ENCODE results near the gene SYT17.
A peak's percentile ranks its signal among the peaks of the same experiment; 100 is the strongest.

SYT17 gene

DNA sequence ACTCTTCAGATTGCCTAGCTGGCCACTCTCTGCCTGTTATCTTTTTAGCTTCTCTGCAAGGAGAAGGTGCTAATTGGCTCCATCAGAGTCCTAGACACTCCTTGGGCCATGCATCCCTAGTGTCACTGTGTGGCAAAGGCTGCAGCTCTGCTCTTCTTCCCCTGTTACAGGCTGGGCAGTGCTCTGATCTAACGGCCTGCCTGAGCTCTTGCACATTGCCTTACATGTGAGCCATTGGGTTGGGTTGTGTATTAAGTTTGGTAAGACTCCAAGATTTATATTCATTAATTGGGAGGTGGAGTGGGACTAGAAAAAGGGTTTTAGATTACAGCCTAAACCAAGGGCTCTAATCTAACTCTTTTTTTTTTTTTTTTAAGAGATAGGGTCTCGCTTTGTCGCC lies 23.0 kb upstream of the SYT17 start:
- peaks cover 2% of the 10 kb centered on the region for H3K27me3 ChIP-seq (ENCODE audit: insufficient read depth, low read length)
- H3K4me3 ChIP-seq (ENCODE audit: low read length): no peak overlapping the region
- no peaks in the 10 kb centered on the region for H3K36me3 ChIP-seq (ENCODE audit: insufficient read depth, low read length)
- H3K4me1 ChIP-seq (ENCODE audit: insufficient read depth, low read length): peaks cover 8% of the 10 kb centered on the region
- H3K9me3 ChIP-seq (ENCODE audit: low read length): peaks cover 3% of the 10 kb centered on the region
- H2AFZ ChIP-seq (ENCODE audit: low read depth, low read length): no peak overlapping the region

DNA sequence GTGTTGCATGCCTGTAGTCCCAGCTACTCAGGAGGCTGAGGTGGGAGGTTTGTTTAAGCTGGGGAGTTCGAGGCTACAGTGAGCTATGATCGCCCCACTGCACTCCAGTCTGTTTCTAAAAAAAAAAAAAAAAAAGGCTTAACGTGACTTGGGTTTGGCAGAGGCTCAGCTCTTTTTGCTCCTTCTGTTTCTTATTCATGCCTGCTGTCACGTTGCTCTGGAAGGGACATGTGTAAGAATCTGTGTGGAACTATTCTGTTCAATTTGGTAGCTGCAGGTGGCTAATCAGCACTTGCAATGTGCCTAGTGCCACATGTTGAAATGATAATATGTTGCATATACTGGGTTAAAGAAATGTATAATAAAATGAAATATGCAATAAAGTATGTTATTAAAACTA lies 20.9 kb upstream of the SYT17 start:
- H3K27me3 ChIP-seq (ENCODE audit: insufficient read depth, low read length): peaks cover 2% of the 10 kb centered on the region
- no peak overlapping the region for H3K4me3 ChIP-seq (ENCODE audit: low read length)
- peaks cover 8% of the 10 kb centered on the region for H3K4me1 ChIP-seq (ENCODE audit: insufficient read depth, low read length)
- no peak overlapping the region for H2AFZ ChIP-seq (ENCODE audit: low read depth, low read length)
- H3K9me3 ChIP-seq (ENCODE audit: low read length): peaks cover 3% of the 10 kb centered on the region
- no peaks in the 10 kb centered on the region for H3K36me3 ChIP-seq (ENCODE audit: insufficient read depth, low read length)

DNA sequence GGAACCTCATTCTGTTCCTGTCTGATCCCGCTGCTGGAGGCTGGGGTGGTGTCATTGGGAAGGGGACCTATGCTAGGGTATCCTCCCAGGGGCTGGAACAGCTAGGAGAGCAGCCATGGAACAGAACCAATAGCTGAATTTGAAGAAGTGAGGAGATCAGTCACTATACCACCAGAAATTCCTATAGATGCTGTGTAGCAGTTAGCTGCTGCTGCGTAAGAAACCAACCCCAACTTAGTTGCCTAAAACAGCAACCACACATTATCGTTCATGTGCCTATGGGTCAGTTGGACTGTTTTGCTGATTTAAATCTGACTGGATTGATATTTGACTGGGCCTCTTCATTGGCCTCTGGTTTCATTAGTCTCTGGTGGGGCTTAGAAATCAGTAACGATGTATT lies 20.4 kb upstream of the SYT17 start:
- H3K9me3 ChIP-seq (ENCODE audit: low read length): peaks cover 3% of the 10 kb centered on the region
- peaks cover 2% of the 10 kb centered on the region for H3K27me3 ChIP-seq (ENCODE audit: insufficient read depth, low read length)
- no peaks in the 10 kb centered on the region for H3K36me3 ChIP-seq (ENCODE audit: insufficient read depth, low read length)
- H3K4me3 ChIP-seq (ENCODE audit: low read length): no peak overlapping the region
- peaks cover 8% of the 10 kb centered on the region for H3K4me1 ChIP-seq (ENCODE audit: insufficient read depth, low read length)
- no peak overlapping the region for H2AFZ ChIP-seq (ENCODE audit: low read depth, low read length)

DNA sequence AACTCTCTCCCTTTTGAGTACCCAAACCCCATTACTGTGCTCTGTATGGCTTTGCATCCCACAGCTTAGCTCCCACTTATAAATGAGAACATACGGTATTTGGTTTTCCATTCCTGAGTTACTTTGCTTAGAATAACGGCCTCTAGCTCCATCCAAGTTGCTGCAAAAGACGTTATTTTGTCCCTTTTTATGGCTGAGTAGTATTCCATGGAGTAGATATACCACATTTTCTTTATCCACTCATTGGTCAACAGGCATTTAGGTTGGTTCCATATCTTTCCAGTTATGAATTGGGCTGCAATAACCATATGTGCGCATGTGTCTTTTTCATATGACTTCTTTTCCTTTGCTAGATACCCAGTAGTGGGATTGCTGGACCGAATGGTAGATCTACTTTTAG lies 19.9 kb upstream of the SYT17 start:
- H3K36me3 ChIP-seq (ENCODE audit: insufficient read depth, low read length): no peaks in the 10 kb centered on the region
- H2AFZ ChIP-seq (ENCODE audit: low read depth, low read length): no peak overlapping the region
- no peak overlapping the region for H3K4me3 ChIP-seq (ENCODE audit: low read length)
- H3K4me1 ChIP-seq (ENCODE audit: insufficient read depth, low read length): peaks cover 4% of the 10 kb centered on the region
- H3K27me3 ChIP-seq (ENCODE audit: insufficient read depth, low read length): peaks cover 2% of the 10 kb centered on the region
- peaks cover 3% of the 10 kb centered on the region for H3K9me3 ChIP-seq (ENCODE audit: low read length)

DNA sequence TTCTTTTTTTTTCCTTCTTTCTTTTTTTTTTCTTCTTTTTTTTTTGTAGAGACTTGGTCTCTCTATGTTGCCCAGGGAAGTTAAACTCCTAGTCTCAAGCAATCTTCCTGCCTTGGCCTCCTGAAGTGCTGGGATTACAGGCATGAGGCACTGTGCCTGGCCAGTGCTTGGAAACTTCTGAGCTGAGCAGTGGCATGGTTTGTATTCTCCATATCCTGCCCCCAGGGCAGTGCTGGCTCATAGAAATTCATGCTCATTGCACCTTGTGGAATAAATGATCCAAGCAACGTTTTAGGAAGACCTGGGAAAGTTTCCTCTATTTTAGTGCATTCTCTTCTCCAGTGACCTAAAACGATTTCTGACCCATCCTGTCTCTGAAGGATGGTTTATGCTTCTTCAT lies 16.7 kb upstream of the SYT17 start:
- Histone ChIP-seq H2AFZ (ENCODE audit: low read depth, low read length) (no peak overlapping the region), H3K4me3 (ENCODE audit: low read length) (no peak overlapping the region), H3K27me3 (ENCODE audit: insufficient read depth, low read length) (no peaks in the 10 kb centered on the region), H3K9me3 (ENCODE audit: low read length) (peaks cover 3% of the 10 kb centered on the region), H3K36me3 (ENCODE audit: insufficient read depth, low read length) (no peaks in the 10 kb centered on the region), H3K4me1 (ENCODE audit: insufficient read depth, low read length) (no peaks in the 10 kb centered on the region)

DNA sequence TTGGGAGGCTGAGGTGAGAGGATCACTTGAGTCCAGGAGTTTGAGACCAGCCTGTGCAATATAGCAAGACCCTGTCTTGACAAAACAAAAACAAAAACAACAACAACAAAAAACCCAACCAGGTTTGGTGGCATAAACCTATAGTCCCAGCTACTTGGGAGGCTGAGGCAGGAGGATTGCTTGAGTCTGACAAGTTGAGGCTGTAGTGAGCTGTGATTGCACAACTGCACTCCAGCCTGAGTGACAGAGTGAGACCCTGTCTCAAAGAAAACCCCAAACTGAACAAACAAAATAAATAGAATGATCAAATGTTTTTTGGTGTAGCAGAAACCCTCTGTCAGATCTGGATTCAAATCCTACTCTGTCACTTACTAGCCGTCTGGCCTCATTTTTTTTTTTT lies 16.0 kb upstream of the SYT17 start:
- no peaks in the 10 kb centered on the region for H3K4me1 ChIP-seq (ENCODE audit: insufficient read depth, low read length)
- no peak overlapping the region for H3K4me3 ChIP-seq (ENCODE audit: low read length)
- H3K36me3 ChIP-seq (ENCODE audit: insufficient read depth, low read length): no peaks in the 10 kb centered on the region
- H3K27me3 ChIP-seq (ENCODE audit: insufficient read depth, low read length): no peaks in the 10 kb centered on the region
- no peak overlapping the region for H2AFZ ChIP-seq (ENCODE audit: low read depth, low read length)
- H3K9me3 ChIP-seq (ENCODE audit: low read length): peaks cover 3% of the 10 kb centered on the region

DNA sequence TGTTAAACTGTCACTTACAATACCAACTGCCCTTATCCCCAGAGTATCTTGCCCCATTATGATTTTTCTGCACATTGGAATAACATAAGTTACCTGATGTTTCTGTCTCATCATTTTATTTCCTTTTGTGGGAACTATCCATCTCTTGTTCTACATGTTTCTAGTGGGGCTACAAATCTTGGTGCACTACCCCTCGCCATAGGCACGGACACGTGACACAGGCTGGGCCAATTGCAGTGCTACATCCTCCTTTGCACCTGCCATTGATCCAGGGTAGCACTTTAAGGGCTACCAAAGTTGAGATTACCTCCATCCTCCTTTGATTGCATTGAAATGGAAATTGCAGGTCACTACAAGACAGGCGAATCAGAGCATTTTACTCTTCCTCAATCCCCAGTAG lies 14.2 kb upstream of the SYT17 start:
- Histone ChIP-seq H3K4me3 (ENCODE audit: low read length) (no peak overlapping the region), H3K4me1 (ENCODE audit: insufficient read depth, low read length) (no peaks in the 10 kb centered on the region), H3K27me3 (ENCODE audit: insufficient read depth, low read length) (no peaks in the 10 kb centered on the region)

DNA sequence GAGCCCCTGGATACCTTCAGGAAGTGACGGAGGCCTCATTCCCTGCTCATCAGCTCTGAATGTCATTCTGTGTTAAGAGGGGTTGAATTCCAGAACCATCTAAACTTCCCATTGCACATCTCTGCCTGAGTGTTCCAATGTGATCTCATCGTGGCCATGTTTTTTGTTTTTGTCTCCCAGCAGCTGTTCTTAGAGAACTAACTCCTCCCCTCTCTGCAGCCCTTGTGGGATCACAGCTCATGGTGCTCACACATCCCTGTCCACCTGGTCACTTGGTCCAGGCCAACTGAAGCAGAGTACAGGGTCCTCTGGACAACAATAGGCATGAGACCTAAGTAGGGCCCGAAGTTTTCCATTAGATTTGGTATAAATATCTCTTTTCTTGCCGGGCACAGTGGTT lies 6.0 kb upstream of the SYT17 start:
- H3K27me3 ChIP-seq (ENCODE audit: insufficient read depth, low read length): peaks cover 6% of the 10 kb centered on the region
- H3K4me1 ChIP-seq (ENCODE audit: insufficient read depth, low read length): no peaks in the 10 kb centered on the region
- H3K36me3 ChIP-seq (ENCODE audit: insufficient read depth, low read length): no peaks in the 10 kb centered on the region
- no peak overlapping the region for H3K4me3 ChIP-seq (ENCODE audit: low read length)
- peaks cover 4% of the 10 kb centered on the region for H3K9me3 ChIP-seq (ENCODE audit: low read length)
- H2AFZ ChIP-seq (ENCODE audit: low read depth, low read length): no peak overlapping the region

More for the DNA sequence above, 14.2 kb upstream of the SYT17 start:
- Histone ChIP-seq H3K36me3 (ENCODE audit: insufficient read depth, low read length) (no peaks in the 10 kb centered on the region), H3K9me3 (ENCODE audit: low read length) (no peaks in the 10 kb centered on the region), H2AFZ (ENCODE audit: low read depth, low read length) (no peak overlapping the region)

DNA sequence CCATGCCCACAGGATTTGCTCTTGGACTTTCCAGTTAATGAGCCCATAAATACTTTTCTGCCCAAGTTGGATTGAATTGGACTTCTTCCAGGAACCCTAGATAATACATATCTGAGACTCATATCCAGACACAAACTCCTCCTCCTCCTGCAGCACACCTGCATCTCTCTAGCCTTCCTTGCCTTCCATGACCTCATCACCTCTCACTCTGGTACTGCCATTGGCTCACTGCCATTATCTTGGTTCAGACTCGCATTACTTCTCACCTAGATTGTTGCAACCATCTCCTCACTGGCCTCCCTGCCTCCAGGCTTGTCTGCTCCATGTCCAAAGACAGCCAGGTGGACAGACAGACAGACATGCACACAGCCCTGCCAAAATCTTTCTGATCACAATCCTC lies 4.8 kb upstream of the SYT17 start:
- Histone ChIP-seq H3K4me3 (ENCODE audit: low read length) (no peak overlapping the region), H3K27me3 (ENCODE audit: insufficient read depth, low read length) (peaks cover 6% of the 10 kb centered on the region), H2AFZ (ENCODE audit: low read depth, low read length) (no peak overlapping the region), H3K36me3 (ENCODE audit: insufficient read depth, low read length) (no peaks in the 10 kb centered on the region), H3K9me3 (ENCODE audit: low read length) (peaks cover 4% of the 10 kb centered on the region), H3K4me1 (ENCODE audit: insufficient read depth, low read length) (peaks cover 3% of the 10 kb centered on the region)

DNA sequence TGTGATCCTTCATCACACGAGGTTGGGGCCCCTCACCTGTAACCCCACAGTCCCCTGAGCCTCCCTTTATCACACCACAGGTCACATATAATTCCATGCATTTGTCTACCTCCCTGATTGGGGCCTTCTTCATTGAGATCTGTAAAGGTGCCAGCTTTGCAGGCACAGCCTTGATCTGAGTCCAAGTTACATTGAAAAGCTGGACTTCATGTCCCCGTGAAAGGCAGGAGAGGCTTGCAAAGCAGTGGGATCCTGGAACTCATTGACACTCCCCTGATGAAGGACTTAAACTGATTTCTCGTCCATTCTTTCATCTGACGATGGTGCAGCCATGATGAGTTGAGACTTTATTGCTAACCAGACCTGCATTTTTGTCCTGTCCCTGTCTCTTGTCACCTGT lies 3.8 kb upstream of the SYT17 start:
- H3K36me3 ChIP-seq (ENCODE audit: insufficient read depth, low read length): no peaks in the 10 kb centered on the region
- H2AFZ ChIP-seq (ENCODE audit: low read depth, low read length): no peak overlapping the region
- H3K9me3 ChIP-seq (ENCODE audit: low read length): peaks cover 4% of the 10 kb centered on the region
- H3K4me3 ChIP-seq (ENCODE audit: low read length): no peak overlapping the region
- peaks cover 6% of the 10 kb centered on the region for H3K4me1 ChIP-seq (ENCODE audit: insufficient read depth, low read length)
- H3K27me3 ChIP-seq (ENCODE audit: insufficient read depth, low read length): peaks cover 6% of the 10 kb centered on the region

DNA sequence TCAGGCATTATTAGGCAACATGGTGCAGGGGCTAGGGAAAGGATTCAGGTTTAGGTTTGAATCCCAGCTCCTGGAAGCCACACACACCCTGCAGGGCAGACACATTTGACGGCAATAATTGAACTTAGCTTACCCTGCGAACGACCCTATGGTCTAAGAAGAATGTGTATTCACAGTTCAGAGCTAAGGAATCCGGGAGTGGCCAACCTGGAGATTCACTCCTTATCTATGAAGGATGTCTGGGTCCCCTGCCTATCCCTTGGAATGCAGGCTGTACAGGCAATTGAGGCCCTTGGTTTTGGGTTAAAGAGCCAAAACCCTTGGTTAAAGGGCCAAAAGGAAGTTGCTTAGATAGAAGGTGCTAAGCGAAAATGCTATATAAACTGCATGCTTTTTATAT lies 2.9 kb upstream of the SYT17 start:
- Histone ChIP-seq H3K4me1 (ENCODE audit: insufficient read depth, low read length) (peaks cover 9% of the 10 kb centered on the region), H3K27me3 (ENCODE audit: insufficient read depth, low read length) (peaks cover 6% of the 10 kb centered on the region), H3K4me3 (ENCODE audit: low read length) (no peak overlapping the region), H3K9me3 (ENCODE audit: low read length) (peaks cover 4% of the 10 kb centered on the region), H3K36me3 (ENCODE audit: insufficient read depth, low read length) (no peaks in the 10 kb centered on the region), H2AFZ (ENCODE audit: low read depth, low read length) (no peak overlapping the region)

DNA sequence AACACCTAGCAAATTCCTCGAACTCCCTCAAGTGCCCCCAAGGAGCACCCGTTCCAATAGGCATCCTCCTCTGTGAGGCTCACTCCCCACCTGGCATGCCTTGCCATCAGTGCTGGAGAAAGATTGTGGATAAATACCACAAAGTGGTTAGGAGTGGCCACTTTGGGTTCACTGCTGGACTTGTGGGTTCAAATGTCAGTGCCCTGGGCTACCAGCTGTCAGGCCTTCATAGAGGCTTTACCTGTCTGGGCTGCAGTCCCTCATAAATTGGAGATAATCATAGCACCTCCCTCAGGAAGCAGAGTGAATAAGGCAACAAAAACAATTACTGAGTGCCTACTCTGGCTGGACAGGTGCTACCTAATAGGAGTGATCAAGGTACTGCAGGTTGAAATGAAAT lies 1.5 kb upstream of the SYT17 start:
- Histone ChIP-seq H2AFZ (ENCODE audit: low read depth, low read length) (no peak overlapping the region), H3K4me3 (ENCODE audit: low read length) (no peak overlapping the region), H3K36me3 (ENCODE audit: insufficient read depth, low read length) (no peaks in the 10 kb centered on the region), H3K4me1 (ENCODE audit: insufficient read depth, low read length) (peaks cover 9% of the 10 kb centered on the region), H3K9me3 (ENCODE audit: low read length) (peaks cover 4% of the 10 kb centered on the region), H3K27me3 (ENCODE audit: insufficient read depth, low read length) (peaks cover 6% of the 10 kb centered on the region)

DNA sequence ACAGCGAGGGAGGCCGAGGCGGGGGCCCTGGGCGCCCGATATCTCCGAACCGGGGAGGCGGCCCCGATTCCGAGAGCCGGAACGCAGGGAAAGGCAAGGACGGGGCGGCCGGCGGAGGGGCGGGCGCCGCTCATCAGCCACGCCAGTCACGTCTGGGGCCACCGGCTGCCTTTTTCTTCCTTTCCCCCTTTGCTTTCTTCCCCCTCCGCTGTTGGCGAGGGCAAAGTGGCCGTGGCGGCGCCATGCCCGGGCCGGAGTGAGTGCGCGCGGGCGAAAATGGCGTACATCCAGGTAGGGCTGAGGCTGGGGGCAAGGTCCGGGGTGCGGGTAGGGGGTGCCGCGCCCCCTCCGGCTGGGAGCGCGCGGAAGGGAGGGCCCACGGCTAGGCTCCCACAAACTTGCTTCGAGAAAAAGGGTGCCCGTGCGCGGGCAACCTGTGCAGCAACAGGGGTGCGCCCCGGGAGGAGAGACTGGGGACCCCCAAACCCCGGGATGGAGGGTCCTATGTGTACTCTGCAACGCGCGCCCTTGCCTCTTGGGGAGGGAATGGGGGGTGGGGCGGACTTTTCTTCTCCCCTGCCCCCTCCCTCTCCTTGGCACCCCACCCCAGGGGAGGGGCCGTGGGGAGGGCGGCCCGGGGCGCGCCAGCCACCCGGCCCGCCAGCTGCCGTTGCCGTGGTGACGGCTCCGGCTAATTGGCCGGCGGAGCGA lies 486 bp downstream of the SYT17 start:
- Histone ChIP-seq H2AFZ (ENCODE audit: low read depth, low read length) (peak overlapping the region; percentile 82), H3K9me3 (ENCODE audit: low read length) (no peaks in the 10 kb centered on the region), H3K27me3 (ENCODE audit: insufficient read depth, low read length) (peaks cover 4% of the 10 kb centered on the region), H3K36me3 (ENCODE audit: insufficient read depth, low read length) (no peaks in the 10 kb centered on the region), H3K4me1 (ENCODE audit: insufficient read depth, low read length) (peaks cover 9% of the 10 kb centered on the region), H3K4me3 (ENCODE audit: low read length) (peak overlapping the region; percentile 68)

DNA sequence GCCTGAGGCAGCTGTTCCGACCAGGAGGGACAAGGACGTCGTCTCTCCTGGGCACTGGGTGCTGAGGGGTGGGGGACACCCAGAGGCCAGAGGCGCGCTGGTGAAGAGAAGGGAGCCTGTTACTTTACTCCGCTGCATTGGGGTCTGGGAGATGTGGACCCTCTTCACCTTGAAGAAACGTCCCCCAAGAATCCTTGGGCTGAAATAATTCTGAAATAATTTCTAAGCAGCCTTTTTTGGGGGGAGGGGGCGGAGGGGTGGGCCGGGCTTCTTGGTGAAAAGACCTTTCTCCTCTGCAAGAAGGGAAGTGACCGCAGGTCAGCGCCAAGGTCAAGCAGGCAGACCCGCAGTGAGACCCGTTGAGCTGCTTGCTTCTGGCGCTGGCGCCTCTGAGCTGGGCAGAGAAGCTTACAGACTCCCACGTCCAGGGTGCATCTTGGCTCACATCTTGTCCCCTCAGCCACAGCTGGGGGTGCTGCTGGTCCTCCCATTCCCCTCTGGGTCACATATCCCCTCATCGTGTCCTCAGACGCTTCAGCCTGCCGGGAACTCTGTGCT lies 1.1 kb downstream of the SYT17 start:
- H2AFZ ChIP-seq (ENCODE audit: low read depth, low read length): peak overlapping the region; percentile 82
- peaks cover 9% of the 10 kb centered on the region for H3K4me1 ChIP-seq (ENCODE audit: insufficient read depth, low read length)
- H3K36me3 ChIP-seq (ENCODE audit: insufficient read depth, low read length): no peaks in the 10 kb centered on the region
- H3K9me3 ChIP-seq (ENCODE audit: low read length): no peaks in the 10 kb centered on the region
- H3K4me3 ChIP-seq (ENCODE audit: low read length): peak overlapping the region; percentile 68
- peaks cover 4% of the 10 kb centered on the region for H3K27me3 ChIP-seq (ENCODE audit: insufficient read depth, low read length)
